Activated naive CD8-positive, alpha-beta T cell treated with anti-CD3 and anti-CD28 coated beads, Interleukin-2, amount 10 ng/mL, durations not matched to agents 7 days and 5 days (primary cell): ENCODE results near the gene AFAP1. TPM values are rescaled to one million over a fixed set of nuclear protein-coding genes. Genes with fewer than 3 reads are reported as not detected.
A peak's percentile ranks its signal among the peaks of the same experiment; 100 is the strongest.

ENCODE experiments used
- ATAC-seq: fragments of 150-1000 bp; cut with Tn5 transposase; one replicate; pipeline ENCODE4 v1.10.0; 2021; ENCODE audit warnings: low read depth, moderate library complexity
- POLR2A ChIA-PET: fragments of 350-600 bp; sonication (Branson Sonifier 250); formaldehyde crosslinking; loops from one replicate; lab custom pipeline; 2021; ENCODE audit warnings: antibody characterized with exemption; lab: Charles Lee
- DNase-seq: peaks from one replicate; pipeline ENCODE4 v3.0.0; 2021
- H3K27ac Mint-ChIP-seq: one replicate; pipeline ENCODE4 v1.8.0; 2022; ENCODE audit warnings: mild to moderate bottlenecking, mixed read lengths
- H3K27me3 Mint-ChIP-seq: one replicate; pipeline ENCODE4 v1.8.0; 2022; ENCODE audit warnings: mild to moderate bottlenecking, moderate library complexity, mixed read lengths
- H3K36me3 Mint-ChIP-seq: one replicate; pipeline ENCODE4 v1.8.0; 2021; ENCODE audit warnings: mild to moderate bottlenecking, mixed read lengths
- H3K4me1 Mint-ChIP-seq: one replicate; pipeline ENCODE4 v1.8.0; 2021; ENCODE audit warnings: mixed read lengths
- H3K4me3 Mint-ChIP-seq: one replicate; pipeline ENCODE4 v1.8.0; 2022; ENCODE audit warnings: mild to moderate bottlenecking, moderate library complexity, mixed read lengths
- H3K9me3 Mint-ChIP-seq: one replicate; pipeline ENCODE4 v1.8.0; 2021; ENCODE audit warnings: mixed read lengths
- total RNA-seq, 2 experiments: library from RNA; stranded (reverse); gene quantifications; one replicate each; pipeline ENCODE4 v1.2.3, GENCODE V29; 2021

AFAP1 gene
- total RNA-seq, 2 experiments from 2014 or later: 9.9 to 12.2 TPM

GRCh38 chr4:7763106-7763505 is 176.6 kb downstream of the AFAP1 start:
- Mint-ChIP-seq H3K9me3 (no peaks in the 10 kb centered on the region), H3K36me3 (no peaks in the 10 kb centered on the region), H3K4me3 (no peak overlapping the region), H3K4me1 (peaks cover 10% of the 10 kb centered on the region), H3K27ac (no peak overlapping the region), H3K27me3 (no peaks in the 10 kb centered on the region)
- POLR2A ChIA-PET: no interaction called here
- DNase-seq (no peak), ATAC-seq (no peak)

GRCh38 chr4:7762376-7763030 is 177.2 kb downstream of the AFAP1 start:
- Mint-ChIP-seq H3K36me3 (no peaks in the 10 kb centered on the region), H3K4me1 (peaks cover 10% of the 10 kb centered on the region), H3K27me3 (no peaks in the 10 kb centered on the region), H3K27ac (no peak overlapping the region), H3K9me3 (no peaks in the 10 kb centered on the region), H3K4me3 (no peak overlapping the region)
- no peak for DNase-seq
- POLR2A ChIA-PET: interaction anchor here (1.3 kb wide), 1 partner anchor 40 kb away, joined by 4 read pairs; no protein-coding TSS in a partner anchor
- no peak for ATAC-seq

- ATAC-seq (peak; percentile 37), DNase-seq (peak; percentile 50)
- H3K9me3 Mint-ChIP-seq: no peaks in the 10 kb centered on the region
- no peaks in the 10 kb centered on the region for H3K27me3 Mint-ChIP-seq
- H3K4me1 Mint-ChIP-seq: peaks cover 10% of the 10 kb centered on the region
- no peak overlapping the region for H3K27ac Mint-ChIP-seq
- no peaks in the 10 kb centered on the region for H3K36me3 Mint-ChIP-seq
- POLR2A ChIA-PET: interaction anchor here (1.3 kb wide), 1 partner anchor 41 kb away, joined by 4 read pairs; no protein-coding TSS in a partner anchor
- H3K4me3 Mint-ChIP-seq: no peak overlapping the region
These were observed 177.9 kb downstream of the AFAP1 start for GRCh38 chr4:7761720-7762119.

GRCh38 chr4:7761312-7761711 is 178.3 kb downstream of the AFAP1 start:
- peaks cover 10% of the 10 kb centered on the region for H3K4me1 Mint-ChIP-seq
- no peak for ATAC-seq
- no peak overlapping the region for H3K4me3 Mint-ChIP-seq
- H3K9me3 Mint-ChIP-seq: no peaks in the 10 kb centered on the region
- no peaks in the 10 kb centered on the region for H3K36me3 Mint-ChIP-seq
- POLR2A ChIA-PET: no interaction called here
- DNase-seq: no peak
- no peaks in the 10 kb centered on the region for H3K27me3 Mint-ChIP-seq
- no peak overlapping the region for H3K27ac Mint-ChIP-seq

GRCh38 chr4:7760706-7761105 is 179.0 kb downstream of the AFAP1 start:
- POLR2A ChIA-PET: no interaction called here
- no peaks in the 10 kb centered on the region for H3K27me3 Mint-ChIP-seq
- no peaks in the 10 kb centered on the region for H3K36me3 Mint-ChIP-seq
- ATAC-seq (no peak), DNase-seq (no peak)
- H3K27ac Mint-ChIP-seq: no peak overlapping the region
- no peak overlapping the region for H3K4me3 Mint-ChIP-seq
- H3K9me3 Mint-ChIP-seq: no peaks in the 10 kb centered on the region
- peaks cover 10% of the 10 kb centered on the region for H3K4me1 Mint-ChIP-seq

- ATAC-seq: no peak
- no peaks in the 10 kb centered on the region for H3K27me3 Mint-ChIP-seq
- H3K27ac Mint-ChIP-seq: peak overlapping the region; percentile 92
- POLR2A ChIA-PET: no interaction called here
- H3K4me1 Mint-ChIP-seq: peaks cover 10% of the 10 kb centered on the region
- H3K9me3 Mint-ChIP-seq: no peaks in the 10 kb centered on the region
- no peak for DNase-seq
- no peaks in the 10 kb centered on the region for H3K36me3 Mint-ChIP-seq
- peak overlapping the region; percentile 32 for H3K4me3 Mint-ChIP-seq
These were observed 179.4 kb downstream of the AFAP1 start for GRCh38 chr4:7760228-7760627.

GRCh38 chr4:7759635-7760034 is 180.0 kb downstream of the AFAP1 start:
- POLR2A ChIA-PET: no interaction called here
- H3K4me1 Mint-ChIP-seq: peaks cover 10% of the 10 kb centered on the region
- no peaks in the 10 kb centered on the region for H3K9me3 Mint-ChIP-seq
- H3K27ac Mint-ChIP-seq: peak overlapping the region; percentile 92
- ATAC-seq: no peak
- H3K4me3 Mint-ChIP-seq: peak overlapping the region; percentile 77
- H3K36me3 Mint-ChIP-seq: no peaks in the 10 kb centered on the region
- no peak for DNase-seq
- no peaks in the 10 kb centered on the region for H3K27me3 Mint-ChIP-seq

GRCh38 chr4:7759216-7759615 is 180.4 kb downstream of the AFAP1 start:
- no peaks in the 10 kb centered on the region for H3K27me3 Mint-ChIP-seq
- ATAC-seq: peak; percentile 86
- peak overlapping the region; percentile 77 for H3K4me3 Mint-ChIP-seq
- no peak for DNase-seq
- peaks cover 10% of the 10 kb centered on the region for H3K4me1 Mint-ChIP-seq
- peak overlapping the region; percentile 92 for H3K27ac Mint-ChIP-seq
- no peaks in the 10 kb centered on the region for H3K36me3 Mint-ChIP-seq
- POLR2A ChIA-PET: no interaction called here
- H3K9me3 Mint-ChIP-seq: no peaks in the 10 kb centered on the region

- H3K36me3 Mint-ChIP-seq: no peaks in the 10 kb centered on the region
- POLR2A ChIA-PET: no interaction called here
- peaks cover 10% of the 10 kb centered on the region for H3K4me1 Mint-ChIP-seq
- H3K4me3 Mint-ChIP-seq: no peak overlapping the region
- H3K27ac Mint-ChIP-seq: no peak overlapping the region
- ATAC-seq: no peak
- H3K9me3 Mint-ChIP-seq: no peaks in the 10 kb centered on the region
- DNase-seq: no peak
- H3K27me3 Mint-ChIP-seq: no peaks in the 10 kb centered on the region
These were observed 181.2 kb downstream of the AFAP1 start for GRCh38 chr4:7758476-7758875.

- H3K4me3 Mint-ChIP-seq: no peak overlapping the region
- peaks cover 10% of the 10 kb centered on the region for H3K4me1 Mint-ChIP-seq
- H3K27me3 Mint-ChIP-seq: no peaks in the 10 kb centered on the region
- DNase-seq (no peak), ATAC-seq (no peak)
- H3K9me3 Mint-ChIP-seq: no peaks in the 10 kb centered on the region
- H3K36me3 Mint-ChIP-seq: no peaks in the 10 kb centered on the region
- POLR2A ChIA-PET: no interaction called here
- H3K27ac Mint-ChIP-seq: no peak overlapping the region
These were observed 181.9 kb downstream of the AFAP1 start for GRCh38 chr4:7757501-7758471.

GRCh38 chr4:7756561-7757355 is 182.9 kb downstream of the AFAP1 start:
- POLR2A ChIA-PET: no interaction called here
- DNase-seq: no peak
- H3K4me3 Mint-ChIP-seq: no peak overlapping the region
- H3K9me3 Mint-ChIP-seq: no peaks in the 10 kb centered on the region
- peak overlapping the region; percentile 21 for H3K27ac Mint-ChIP-seq
- ATAC-seq: no peak
- H3K36me3 Mint-ChIP-seq: no peaks in the 10 kb centered on the region
- H3K4me1 Mint-ChIP-seq: peaks cover 10% of the 10 kb centered on the region
- no peaks in the 10 kb centered on the region for H3K27me3 Mint-ChIP-seq

GRCh38 chr4:7756071-7756470 is 183.6 kb downstream of the AFAP1 start:
- Mint-ChIP-seq H3K9me3 (no peaks in the 10 kb centered on the region), H3K4me1 (peaks cover 7% of the 10 kb centered on the region), H3K27ac (no peak overlapping the region), H3K4me3 (no peak overlapping the region), H3K27me3 (no peaks in the 10 kb centered on the region), H3K36me3 (no peaks in the 10 kb centered on the region)
- POLR2A ChIA-PET: no interaction called here
- ATAC-seq (no peak), DNase-seq (no peak)

GRCh38 chr4:7755561-7755960 is 184.1 kb downstream of the AFAP1 start:
- POLR2A ChIA-PET: no interaction called here
- no peak overlapping the region for H3K4me3 Mint-ChIP-seq
- peaks cover 7% of the 10 kb centered on the region for H3K4me1 Mint-ChIP-seq
- DNase-seq: no peak
- H3K36me3 Mint-ChIP-seq: no peaks in the 10 kb centered on the region
- ATAC-seq: no peak
- no peaks in the 10 kb centered on the region for H3K27me3 Mint-ChIP-seq
- H3K27ac Mint-ChIP-seq: no peak overlapping the region
- H3K9me3 Mint-ChIP-seq: no peaks in the 10 kb centered on the region
